GM19035 (cell line): Measurements from ENCODE around the gene INSR.
"Not testable (repeated sequence)": the region's sequence is repeated elsewhere in the genome, so short reads cannot be mapped to it uniquely, and the experiment has no call there.

Experiments used
- ATAC-seq: cut with Tn5 transposase; IDR thresholded peaks from one replicate; pipeline ENCODE4 v1.9.1; 2021; ENCODE audit not compliant: unreplicated experiment

INSR gene

GRCh38 chr19:7147119-7147675, 147.0 kb downstream of the INSR start:
- ATAC-seq, result not testable (repeated sequence)

GRCh38 chr19:7146086-7146485, 148.1 kb downstream of the INSR start:
- not testable (repeated sequence) for ATAC-seq

GRCh38 chr19:7145494-7145893, 148.7 kb downstream of the INSR start:
- ATAC-seq, result no peak

GRCh38 chr19:7142771-7143170, 151.4 kb downstream of the INSR start:
- no peak for ATAC-seq

GRCh38 chr19:7140137-7140536, 154.1 kb downstream of the INSR start:
- no peak for ATAC-seq

GRCh38 chr19:7139095-7139494, 155.1 kb downstream of the INSR start:
- no peak for ATAC-seq

GRCh38 chr19:7138402-7138801, 155.8 kb downstream of the INSR start:
- no peak for ATAC-seq

GRCh38 chr19:7137120-7137519, 157.1 kb downstream of the INSR start:
- no peak for ATAC-seq

GRCh38 chr19:7132054-7132453, 162.2 kb downstream of the INSR start:
- no peak for ATAC-seq

GRCh38 chr19:7130043-7130442, 164.2 kb downstream of the INSR start:
- no peak for ATAC-seq

- ATAC-seq, result no peak
These were observed 168.1 kb downstream of the INSR start for GRCh38 chr19:7126132-7126531.

GRCh38 chr19:7125221-7125620, 169.0 kb downstream of the INSR start:
- no peak for ATAC-seq

- ATAC-seq, result no peak
These were observed 169.4 kb downstream of the INSR start for GRCh38 chr19:7124782-7125181.

- no peak for ATAC-seq
These were observed 171.5 kb downstream of the INSR start for GRCh38 chr19:7122701-7123100.

GRCh38 chr19:7120499-7120898, 173.7 kb downstream of the INSR start:
- no peak for ATAC-seq

- no peak for ATAC-seq
These were observed 174.6 kb downstream of the INSR start for GRCh38 chr19:7119582-7119981.

GRCh38 chr19:7117248-7117647, 177.0 kb downstream of the INSR start:
- no peak for ATAC-seq

GRCh38 chr19:7115721-7116120, 178.5 kb downstream of the INSR start:
- ATAC-seq, result no peak

GRCh38 chr19:7113233-7113632, 181.0 kb downstream of the INSR start:
- ATAC-seq, result no peak

- ATAC-seq, result no peak
These were observed 181.5 kb downstream of the INSR start for GRCh38 chr19:7112675-7113074.

- no peak for ATAC-seq
These were observed 184.4 kb downstream of the INSR start for GRCh38 chr19:7109678-7110289.

- ATAC-seq, result no peak
These were observed 187.2 kb downstream of the INSR start for GRCh38 chr19:7106711-7107657.
